Measurements from ENCODE around the gene TMEM108. TPM values are rescaled to one million over a fixed set of nuclear protein-coding genes. Genes with fewer than 3 reads are reported as not detected.

Gene TMEM108
- total and polyA plus RNA-seq, 2 experiments from 2014 or later, result 7.4 to 15.3 TPM

- Histone ChIP-seq H3K27me3 (ENCODE audit: insufficient read depth) (no peaks in the 10 kb centered on the region), H3F3A (replicated peaks; ENCODE audit: low read depth) (no peaks in the 10 kb centered on the region), H3K79me2 (replicated peaks; ENCODE audit: insufficient read depth) (no peaks in the 10 kb centered on the region), H3K4me2 (no peak overlapping the region), H2AFZ (no peak overlapping the region), H3K27ac (ENCODE audit: low read depth) (no peak overlapping the region), H3K4me3 (no peak overlapping the region), H3K36me3 (ENCODE audit: insufficient read depth) (no peaks in the 10 kb centered on the region), H3K9me2 (ENCODE audit: insufficient read depth) (peaks cover 4% of the 10 kb centered on the region; the same call in 1 of the 2 replicates), H4K20me1 (replicated peaks; ENCODE audit: insufficient read depth) (0 out of 2 replicates have a peak, but pooled peaks cover 3% of the 10 kb centered on the region), H3K4me1 (ENCODE audit: insufficient read depth) (no peaks in the 10 kb centered on the region)
- no peak for ATAC-seq
- no peak for TF ChIP-seq EZH2phosphoT487 (IDR thresholded peaks at IDR 0.05; ENCODE audit: unreplicated experiment)
- TF ChIP-seq ZNF114 (CRISPR knock-in tag; IDR thresholded peaks at IDR 0.05), result no peak
- no peak for TF ChIP-seq EZH2 (IDR thresholded peaks at IDR 0.05; ENCODE audit: low read depth, unreplicated experiment)
- TF ChIP-seq ETS1 (IDR thresholded peaks at IDR 0.05), result no peak
- TF ChIP-seq POLR2AphosphoS5 (IDR thresholded peaks at IDR 0.05; ENCODE audit: low read depth), result no peak
- no peak for TF ChIP-seq STAT1 (IDR thresholded peaks at IDR 0.05; ENCODE audit: unreplicated experiment)
- TF ChIP-seq CTCF (conservative IDR thresholded peaks at IDR 0.05; ENCODE audit: low read depth in 2 of 2), result no peak
- no peak for TF ChIP-seq CREB1 (CRISPR knock-in tag; IDR thresholded peaks at IDR 0.05; ENCODE audit: low read depth)
- no peak for TF ChIP-seq NANOG (IDR thresholded peaks at IDR 0.05; ENCODE audit: borderline replicate concordance)
- Mint-ChIP-seq H3K27me3 (ENCODE audit: insufficient read depth, low read depth, poor library complexity) (no peaks in the 10 kb centered on the region), H3K27ac (no peak overlapping the region; the same call in none of the 2 replicates), H3K4me1 (peaks cover 13% of the 10 kb centered on the region), H3K4me3 (no peak overlapping the region), H3K9me3 (no peaks in the 10 kb centered on the region), H3K36me3 (ENCODE audit: low read depth) (no peaks in the 10 kb centered on the region)
- no peak for DNase-seq (ENCODE audit: low spot score)
These were observed 258.0 kb downstream of the TMEM108 start for GRCh38 chr3:133295944-133296917.

- H3K4me3 ChIP-seq, result no peak overlapping the region
- no peaks in the 10 kb centered on the region for H3K27me3 ChIP-seq (ENCODE audit: insufficient read depth)
- Mint-ChIP-seq H3K9me3 (no peaks in the 10 kb centered on the region), H3K27ac (no peak overlapping the region; the same call in none of the 2 replicates), H3K4me3 (no peak overlapping the region), H3K4me1 (peaks cover 13% of the 10 kb centered on the region), H3K36me3 (ENCODE audit: low read depth) (no peaks in the 10 kb centered on the region), H3K27me3 (ENCODE audit: insufficient read depth, low read depth, poor library complexity) (no peaks in the 10 kb centered on the region)
- H3K36me3 ChIP-seq (ENCODE audit: insufficient read depth), result no peaks in the 10 kb centered on the region
- no peaks in the 10 kb centered on the region for H3K4me1 ChIP-seq (ENCODE audit: insufficient read depth)
- 0 out of 2 replicates have a peak, but pooled peaks cover 3% of the 10 kb centered on the region for H4K20me1 ChIP-seq (replicated peaks; ENCODE audit: insufficient read depth)
- no peak overlapping the region for H2AFZ ChIP-seq
- H3F3A ChIP-seq (replicated peaks; ENCODE audit: low read depth), result no peaks in the 10 kb centered on the region
- H3K4me2 ChIP-seq, result no peak overlapping the region
- ATAC-seq (no peak), DNase-seq (ENCODE audit: low spot score) (no peak)
- peaks cover 4% of the 10 kb centered on the region; the same call in 1 of the 2 replicates for H3K9me2 ChIP-seq (ENCODE audit: insufficient read depth)
- H3K79me2 ChIP-seq (replicated peaks; ENCODE audit: insufficient read depth), result no peaks in the 10 kb centered on the region
- H3K27ac ChIP-seq (ENCODE audit: low read depth), result no peak overlapping the region
- TF ChIP-seq ZNF331 (CRISPR knock-in tag; IDR thresholded peaks at IDR 0.05; ENCODE audit: low read depth), result no peak
- TF ChIP-seq STAT1 (IDR thresholded peaks at IDR 0.05; ENCODE audit: unreplicated experiment), result no peak
- no peak for TF ChIP-seq CTCF (conservative IDR thresholded peaks at IDR 0.05; ENCODE audit: low read depth in 2 of 2)
- TF ChIP-seq POLR2AphosphoS5 (IDR thresholded peaks at IDR 0.05; ENCODE audit: low read depth), result no peak
- no peak for TF ChIP-seq CREB1 (CRISPR knock-in tag; IDR thresholded peaks at IDR 0.05; ENCODE audit: low read depth)
- no peak for TF ChIP-seq REST (IDR thresholded peaks at IDR 0.05; ENCODE audit: unreplicated experiment)
- TF ChIP-seq EZH2 (IDR thresholded peaks at IDR 0.05; ENCODE audit: low read depth, unreplicated experiment), result no peak
- no peak for TF ChIP-seq ZNF114 (CRISPR knock-in tag; IDR thresholded peaks at IDR 0.05)
- no peak for TF ChIP-seq EZH2phosphoT487 (IDR thresholded peaks at IDR 0.05; ENCODE audit: unreplicated experiment)
These were observed 258.8 kb downstream of the TMEM108 start for GRCh38 chr3:133296981-133297380.
